Upper lobe of right lung (tissue), 1 donor: Measurements from ENCODE around the gene C10orf105. TPM values are rescaled to one million over a fixed set of nuclear protein-coding genes. Genes with fewer than 3 reads are reported as not detected.

ENCODE experiments used
- ATAC-seq: fragments of 200-7000 bp; cut with Tn5 transposase; one replicate; pipeline ENCODE4 v1.9.1; 2020; ENCODE audit warnings: mild to moderate bottlenecking, moderate library complexity
- DNase-seq: peaks from one replicate; pipeline ENCODE4 v3.0.0-alpha.2; 2020
- H3K27ac ChIP-seq: fragments of 200-600 bp; one replicate; pipeline ENCODE4 v1.8.0; 2022
- H3K27me3 ChIP-seq: fragments of 200-600 bp; one replicate; pipeline ENCODE4 v1.8.0; 2022; ENCODE audit warnings: mild to moderate bottlenecking
- H3K36me3 ChIP-seq: fragments of 200-600 bp; one replicate; pipeline ENCODE4 v1.8.0; 2022
- H3K4me1 ChIP-seq: fragments of 200-600 bp; one replicate; pipeline ENCODE4 v1.8.0; 2022
- H3K4me3 ChIP-seq: fragments of 200-600 bp; one replicate; pipeline ENCODE4 v1.8.0; 2022; ENCODE audit warnings: mild to moderate bottlenecking
- H3K9me3 ChIP-seq: fragments of 200-600 bp; one replicate; pipeline ENCODE4 v1.8.0; 2022
- intact Hi-C: fragments of 100-400 bp; cut with DNase I; formaldehyde crosslinking; loops from one replicate; pipeline ENCODE4 v1.11.0; 2022
- total RNA-seq: library from RNA; stranded (reverse); fragmentation: NEBNext Ultra II Directional; extraction: Animal tissue kit (Norgen Biotek cat#: 25700); gene quantifications from one replicate; pipeline ENCODE4 v1.2.1, GENCODE V29; 2021
- TF ChIP-seq, protein P1 (sequence below): fragments of 200-600 bp; IDR thresholded peaks from one replicate; pipeline ENCODE4 v1.8.0; 2022; ENCODE audit warnings: antibody characterized with exemption
- donor health status: DM: no; HTN: yes; CAD: no; lungs with severe emphysema.

Gene C10orf105
- total RNA-seq, 1 donor from 2014 or later: 0.52 TPM

DNA sequence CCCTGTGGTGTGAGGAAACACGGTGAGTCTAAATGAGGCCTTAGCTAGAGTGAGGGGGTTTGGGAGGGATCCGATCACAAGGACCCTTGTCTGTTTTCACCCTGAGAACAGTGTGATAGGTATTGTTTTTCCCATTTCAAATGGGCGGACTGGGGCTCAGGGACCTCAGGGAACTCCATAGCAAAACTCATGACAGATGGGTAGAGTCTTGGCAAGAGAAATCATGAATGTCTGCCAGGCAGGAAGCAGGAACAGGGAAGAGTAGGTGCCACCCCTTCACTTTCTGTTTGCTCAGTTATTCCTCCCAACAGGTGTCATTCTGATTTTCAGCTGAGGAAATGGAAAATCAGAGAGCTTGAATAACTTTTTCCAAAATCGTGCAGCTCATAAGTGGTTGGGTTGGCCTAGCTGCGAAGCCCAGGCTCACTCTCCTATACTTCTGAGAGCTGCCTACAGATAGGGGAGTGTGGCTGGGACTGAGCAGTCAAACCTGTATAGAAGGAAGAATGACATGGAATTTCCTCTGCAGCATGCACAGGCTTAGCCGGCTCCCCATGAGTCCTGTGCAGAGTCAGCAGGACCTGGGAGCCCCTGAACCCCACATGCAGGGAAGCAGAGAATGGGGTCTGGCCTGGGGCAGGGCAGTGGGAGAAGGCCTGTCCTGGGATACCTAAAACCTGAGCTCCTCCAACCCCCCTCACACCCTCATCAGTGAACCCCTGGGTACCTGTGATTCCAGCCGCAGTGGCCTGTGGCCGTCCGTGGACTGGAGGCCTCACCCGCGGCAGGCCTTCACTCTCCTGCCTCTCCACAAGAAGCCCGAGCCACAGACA, 17.6 kb upstream of the C10orf105 start:
- H3K36me3 ChIP-seq: no peaks in the 10 kb centered on the region
- TF ChIP-seq, protein P1, sequence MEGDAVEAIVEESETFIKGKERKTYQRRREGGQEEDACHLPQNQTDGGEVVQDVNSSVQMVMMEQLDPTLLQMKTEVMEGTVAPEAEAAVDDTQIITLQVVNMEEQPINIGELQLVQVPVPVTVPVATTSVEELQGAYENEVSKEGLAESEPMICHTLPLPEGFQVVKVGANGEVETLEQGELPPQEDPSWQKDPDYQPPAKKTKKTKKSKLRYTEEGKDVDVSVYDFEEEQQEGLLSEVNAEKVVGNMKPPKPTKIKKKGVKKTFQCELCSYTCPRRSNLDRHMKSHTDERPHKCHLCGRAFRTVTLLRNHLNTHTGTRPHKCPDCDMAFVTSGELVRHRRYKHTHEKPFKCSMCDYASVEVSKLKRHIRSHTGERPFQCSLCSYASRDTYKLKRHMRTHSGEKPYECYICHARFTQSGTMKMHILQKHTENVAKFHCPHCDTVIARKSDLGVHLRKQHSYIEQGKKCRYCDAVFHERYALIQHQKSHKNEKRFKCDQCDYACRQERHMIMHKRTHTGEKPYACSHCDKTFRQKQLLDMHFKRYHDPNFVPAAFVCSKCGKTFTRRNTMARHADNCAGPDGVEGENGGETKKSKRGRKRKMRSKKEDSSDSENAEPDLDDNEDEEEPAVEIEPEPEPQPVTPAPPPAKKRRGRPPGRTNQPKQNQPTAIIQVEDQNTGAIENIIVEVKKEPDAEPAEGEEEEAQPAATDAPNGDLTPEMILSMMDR: no peak
- H3K4me1 ChIP-seq: peaks cover 43% of the 10 kb centered on the region
- ATAC-seq (no peak), DNase-seq (no peak)
- peak overlapping the region; percentile 63 for H3K27ac ChIP-seq
- intact Hi-C loops: no loop called here
- no peaks in the 10 kb centered on the region for H3K9me3 ChIP-seq
- H3K27me3 ChIP-seq: no peaks in the 10 kb centered on the region
- no peak overlapping the region for H3K4me3 ChIP-seq

DNA sequence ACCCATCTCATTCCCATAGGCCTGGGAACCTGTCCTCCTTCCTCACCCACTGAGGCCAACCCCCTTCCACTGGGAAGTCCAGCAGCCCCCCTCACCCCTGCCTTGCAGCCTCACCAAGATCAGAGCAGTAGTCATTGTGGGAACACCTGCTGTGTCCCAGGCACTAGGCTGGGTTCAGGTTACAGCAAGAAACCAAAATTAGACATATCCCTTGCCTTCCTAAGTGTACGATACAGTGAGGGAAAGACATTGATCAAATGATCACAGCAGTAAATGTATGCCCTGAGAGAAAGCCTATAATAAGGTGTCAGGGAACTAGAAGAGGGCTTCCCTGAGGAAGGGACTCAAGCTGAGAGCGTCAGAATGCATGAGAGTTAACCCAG, 17.0 kb upstream of the C10orf105 start:
- Histone ChIP-seq H3K27ac (peak overlapping the region; percentile 63), H3K27me3 (no peaks in the 10 kb centered on the region), H3K4me3 (no peak overlapping the region), H3K9me3 (no peaks in the 10 kb centered on the region), H3K4me1 (peaks cover 43% of the 10 kb centered on the region), H3K36me3 (no peaks in the 10 kb centered on the region)
- DNase-seq (no peak), ATAC-seq (no peak)
- TF ChIP-seq, protein P1: no peak
- intact Hi-C loops: no loop called here

DNA sequence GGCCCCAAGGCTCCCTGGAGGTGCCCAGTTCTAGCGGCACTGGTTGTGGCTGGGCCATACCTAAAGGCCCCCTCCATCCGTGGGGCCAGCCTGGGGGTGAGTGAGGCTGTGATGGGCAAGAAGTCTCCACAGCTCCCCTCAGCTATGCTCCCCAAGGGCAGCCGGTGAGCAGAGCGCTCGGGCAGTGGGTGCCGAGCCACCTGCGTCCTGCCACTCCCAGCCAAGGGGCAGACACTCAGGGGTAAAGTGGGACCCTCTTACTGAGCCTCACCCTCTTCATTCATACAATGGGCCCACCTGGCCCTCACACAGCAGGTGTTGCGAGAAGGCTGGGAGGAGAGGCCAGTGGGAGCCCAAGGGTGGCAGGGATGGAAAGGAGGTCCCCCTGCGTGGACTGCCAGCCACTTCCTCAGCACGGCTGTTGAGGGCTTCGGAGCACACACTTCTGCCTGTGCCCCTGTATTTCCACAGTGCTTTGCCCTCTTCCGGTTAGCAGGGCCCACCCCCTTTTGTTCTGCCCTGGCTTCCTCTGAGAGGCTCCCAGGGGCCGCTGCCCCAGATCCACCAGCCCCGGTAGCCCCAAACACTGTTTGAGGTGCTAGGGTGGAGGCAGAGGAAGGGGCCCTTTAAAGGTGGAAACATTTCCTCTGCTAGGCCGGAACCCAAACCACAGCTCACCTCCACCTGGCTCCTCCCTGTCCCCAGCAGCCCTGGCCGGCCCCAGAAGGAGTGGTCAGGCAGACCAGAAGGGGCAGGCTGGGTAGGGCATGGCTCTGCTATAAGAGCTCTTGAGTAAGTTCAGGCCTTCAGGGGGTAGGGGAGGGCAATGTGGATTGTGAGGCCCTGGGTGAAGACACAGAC, 16.4 kb upstream of the C10orf105 start:
- Histone ChIP-seq H3K27me3 (no peaks in the 10 kb centered on the region), H3K9me3 (no peaks in the 10 kb centered on the region), H3K4me1 (peaks cover 43% of the 10 kb centered on the region), H3K27ac (peak overlapping the region; percentile 63), H3K36me3 (no peaks in the 10 kb centered on the region), H3K4me3 (no peak overlapping the region)
- ATAC-seq: peak; percentile 58
- TF ChIP-seq, protein P1: no peak
- intact Hi-C loops: no loop called here
- DNase-seq: no peak

DNA sequence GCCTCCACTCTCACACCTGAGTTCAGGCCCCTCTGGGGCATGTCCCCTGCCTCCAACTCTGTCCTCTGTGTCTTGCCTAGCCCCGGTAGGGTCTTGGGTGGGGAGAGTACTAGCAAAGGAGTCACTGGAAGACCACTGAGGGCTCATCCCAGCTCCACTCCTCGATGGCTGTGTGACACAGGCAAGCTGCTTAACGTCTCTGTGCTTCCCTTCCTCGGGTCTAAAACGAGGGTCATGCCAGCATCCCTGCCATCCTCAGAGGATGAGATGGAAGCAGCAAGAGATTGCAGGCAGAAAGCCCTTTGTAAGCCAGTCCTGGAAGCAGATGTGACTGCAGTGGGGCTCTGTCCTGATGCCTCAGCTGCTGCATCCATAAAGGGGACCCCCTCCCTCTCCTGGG, 15.2 kb upstream of the C10orf105 start:
- DNase-seq: no peak
- TF ChIP-seq, protein P1: no peak
- H3K9me3 ChIP-seq: no peaks in the 10 kb centered on the region
- ATAC-seq: no peak
- intact Hi-C loops: no loop called here
- no peaks in the 10 kb centered on the region for H3K36me3 ChIP-seq
- H3K4me1 ChIP-seq: peaks cover 38% of the 10 kb centered on the region
- no peak overlapping the region for H3K27ac ChIP-seq
- H3K27me3 ChIP-seq: no peaks in the 10 kb centered on the region
- H3K4me3 ChIP-seq: no peak overlapping the region

DNA sequence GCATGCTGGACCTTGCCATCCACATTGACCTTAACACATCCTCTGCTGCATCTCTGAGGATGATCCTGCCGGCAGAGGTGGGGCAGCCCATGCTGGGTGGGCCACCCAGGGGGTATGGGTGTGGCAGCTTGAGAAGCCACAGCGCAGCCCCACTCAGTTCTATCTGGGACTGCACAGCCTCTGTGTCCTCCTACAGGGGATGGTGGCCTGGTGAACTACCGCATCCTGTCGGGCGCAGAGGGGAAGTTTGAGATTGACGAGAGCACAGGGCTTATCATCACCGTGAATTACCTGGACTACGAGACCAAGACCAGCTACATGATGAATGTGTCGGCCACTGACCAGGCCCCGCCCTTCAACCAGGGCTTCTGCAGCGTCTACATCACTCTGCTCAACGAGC, 12.2 kb upstream of the C10orf105 start:
- TF ChIP-seq, protein P1: no peak
- Histone ChIP-seq H3K4me3 (no peak overlapping the region), H3K27me3 (no peaks in the 10 kb centered on the region), H3K36me3 (no peaks in the 10 kb centered on the region), H3K9me3 (no peaks in the 10 kb centered on the region), H3K4me1 (peaks cover 50% of the 10 kb centered on the region), H3K27ac (no peak overlapping the region)
- intact Hi-C loops: no loop called here
- no peak for ATAC-seq
- DNase-seq: no peak
